OCI-LY3 (cell line): ENCODE data around the gene PEX26.

Source experiments
- H2AFZ ChIP-seq: fragments of 200-600, 300-600 bp; shearing (Covaris generic); 2 replicates; pipeline ENCODE4 v1.6.0; 2014; ENCODE audit warnings: antibody characterized with exemption, low read depth, low read length
- H3K27ac ChIP-seq: fragments of 200-600, 300-600 bp; sonication (generic); 2 replicates; pipeline ENCODE4 v1.5.1; 2014; ENCODE audit warnings: mild to moderate bottlenecking, low read length, moderate library complexity, mixed read lengths
- H3K27me3 ChIP-seq: fragments of 200-600, 300-600 bp; sonication (generic); 2 replicates; pipeline ENCODE4 v1.6.1; 2014; ENCODE audit warnings: low read depth, low read length, mixed read lengths
- H3K36me3 ChIP-seq: fragments of 200-600, 300-600 bp; sonication (generic); replicated peaks from 2 replicates; pipeline ENCODE3; 2014; ENCODE audit warnings: low read depth, low read length, mixed read lengths
- H3K4me1 ChIP-seq: fragments of 300-600, 200-600 bp; sonication (generic); 2 replicates; pipeline ENCODE4 v1.6.1; 2014; ENCODE audit warnings: low read length, mixed read lengths
- H3K4me2 ChIP-seq: fragments of 200-600, 300-600 bp; sonication (generic); 2 replicates; pipeline ENCODE4 v1.6.1; 2014; ENCODE audit warnings: low read length, mixed read lengths
- H3K4me3 ChIP-seq: fragments of 300-600, 200-600 bp; sonication (generic); 2 replicates; pipeline ENCODE4 v1.5.1; 2014; ENCODE audit warnings: antibody characterized with exemption, mild to moderate bottlenecking, low read length, moderate library complexity
- H3K79me2 ChIP-seq: fragments of 300-600, 200-600 bp; shearing (Covaris generic); 2 replicates; pipeline ENCODE4 v1.6.1; 2014; ENCODE audit warnings: mild to moderate bottlenecking, low read length, mixed read lengths
- H3K9ac ChIP-seq: fragments of 300-600, 200-600 bp; shearing (Covaris generic); 2 replicates; pipeline ENCODE4 v1.6.0; 2014; ENCODE audit warnings: mild to moderate bottlenecking, low read length, moderate library complexity
- H3K9me3 ChIP-seq: fragments of 200-600, 300-600 bp; shearing (Covaris generic); 2 replicates; pipeline ENCODE4 v1.6.1; 2014; ENCODE audit warnings: low read length, mixed read lengths; ENCODE audit not compliant: insufficient read depth
- H4K20me1 ChIP-seq: fragments of 200-600, 300-600 bp; sonication (generic); 2 replicates; pipeline ENCODE4 v1.6.1; 2016; ENCODE audit warnings: low read length, mixed read lengths; ENCODE audit not compliant: insufficient read depth
- EZH2phosphoT487 ChIP-seq: fragments of 200-600 bp; shearing (Covaris generic); IDR thresholded peaks from 2 replicates; pipeline ENCODE4 v1.6.1; 2018; ENCODE audit warnings: antibody characterized with exemption, mixed run types, low read depth
- TF ChIP-seq, protein P1 (sequence below): fragments of 200-600, 300-600 bp; sonication (generic); IDR thresholded peaks from 2 replicates; pipeline ENCODE4 v1.5.1; 2014; ENCODE audit warnings: antibody characterized with exemption, low read length, low read depth

PEX26 gene

GRCh38 chr22:18108187-18108586, 30.4 kb downstream of the PEX26 start:
- Histone ChIP-seq H3K4me2 (no peak overlapping the region), H3K36me3 (peaks cover 27% of the 10 kb centered on the region), H3K4me3 (no peak overlapping the region), H3K9ac (no peak overlapping the region), H3K79me2 (no peaks in the 10 kb centered on the region), H2AFZ (no peak overlapping the region), H3K27me3 (0 out of 2 replicates have a peak, but pooled peaks cover 7% of the 10 kb centered on the region), H3K27ac (no peak overlapping the region), H3K4me1 (peaks cover 19% of the 10 kb centered on the region), H3K9me3 (peaks cover 29% of the 10 kb centered on the region), H4K20me1 (no peaks in the 10 kb centered on the region)
- TF ChIP-seq, protein P1, sequence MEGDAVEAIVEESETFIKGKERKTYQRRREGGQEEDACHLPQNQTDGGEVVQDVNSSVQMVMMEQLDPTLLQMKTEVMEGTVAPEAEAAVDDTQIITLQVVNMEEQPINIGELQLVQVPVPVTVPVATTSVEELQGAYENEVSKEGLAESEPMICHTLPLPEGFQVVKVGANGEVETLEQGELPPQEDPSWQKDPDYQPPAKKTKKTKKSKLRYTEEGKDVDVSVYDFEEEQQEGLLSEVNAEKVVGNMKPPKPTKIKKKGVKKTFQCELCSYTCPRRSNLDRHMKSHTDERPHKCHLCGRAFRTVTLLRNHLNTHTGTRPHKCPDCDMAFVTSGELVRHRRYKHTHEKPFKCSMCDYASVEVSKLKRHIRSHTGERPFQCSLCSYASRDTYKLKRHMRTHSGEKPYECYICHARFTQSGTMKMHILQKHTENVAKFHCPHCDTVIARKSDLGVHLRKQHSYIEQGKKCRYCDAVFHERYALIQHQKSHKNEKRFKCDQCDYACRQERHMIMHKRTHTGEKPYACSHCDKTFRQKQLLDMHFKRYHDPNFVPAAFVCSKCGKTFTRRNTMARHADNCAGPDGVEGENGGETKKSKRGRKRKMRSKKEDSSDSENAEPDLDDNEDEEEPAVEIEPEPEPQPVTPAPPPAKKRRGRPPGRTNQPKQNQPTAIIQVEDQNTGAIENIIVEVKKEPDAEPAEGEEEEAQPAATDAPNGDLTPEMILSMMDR: no peak
- no peak for TF ChIP-seq EZH2phosphoT487

- no peaks in the 10 kb centered on the region for H4K20me1 ChIP-seq
- 0 out of 2 replicates have a peak, but pooled peaks cover 7% of the 10 kb centered on the region for H3K27me3 ChIP-seq
- H3K27ac ChIP-seq: no peak overlapping the region
- H2AFZ ChIP-seq: no peak overlapping the region
- no peak overlapping the region for H3K9ac ChIP-seq
- TF ChIP-seq, protein P1: no peak
- no peak for TF ChIP-seq EZH2phosphoT487
- H3K4me3 ChIP-seq: no peak overlapping the region
- peaks cover 5% of the 10 kb centered on the region for H3K4me1 ChIP-seq
- H3K36me3 ChIP-seq: peaks cover 20% of the 10 kb centered on the region
- no peaks in the 10 kb centered on the region for H3K79me2 ChIP-seq
- H3K9me3 ChIP-seq: peaks cover 26% of the 10 kb centered on the region
- no peak overlapping the region for H3K4me2 ChIP-seq
These were observed 31.8 kb downstream of the PEX26 start for GRCh38 chr22:18109410-18110193.

DNA sequence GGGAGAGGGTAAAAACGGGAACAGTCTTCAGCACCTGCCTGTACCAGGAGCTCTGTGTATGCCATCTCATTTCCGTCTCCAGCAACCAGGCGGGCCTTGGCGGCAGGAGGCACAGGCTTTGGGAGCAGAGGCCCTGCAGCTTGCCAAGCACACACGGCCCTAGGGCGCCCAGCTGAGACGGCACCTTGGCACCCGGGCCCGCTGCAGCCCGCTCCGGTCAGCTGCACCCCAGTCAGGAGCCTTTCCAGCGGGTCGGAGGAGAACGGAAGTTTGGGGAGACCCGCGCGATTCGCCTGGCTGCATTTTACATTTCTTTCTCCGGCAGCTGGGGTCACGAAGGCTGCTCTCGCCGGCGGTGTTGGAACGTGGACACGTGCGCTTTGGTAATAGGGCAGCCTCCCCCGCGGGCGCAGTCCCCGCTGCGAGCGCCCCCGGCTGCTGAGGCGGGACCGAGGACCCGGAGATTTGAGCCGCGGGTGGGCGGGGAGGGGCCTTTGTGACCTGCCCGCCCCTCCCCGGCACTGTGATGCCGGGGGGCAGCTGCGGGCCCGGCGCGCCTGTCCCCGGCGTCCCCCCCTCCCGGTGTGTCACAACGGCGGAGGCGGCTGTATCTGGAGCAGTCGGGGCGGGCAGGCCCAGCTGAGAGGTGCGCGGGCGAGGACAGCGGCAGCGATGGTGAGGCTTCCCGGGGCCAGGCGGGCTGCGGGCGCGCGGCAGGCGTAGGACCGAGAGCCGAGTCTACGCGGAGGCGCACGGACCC, 32.6 kb downstream of the PEX26 start, which contains the start of gene TUBA8:
Gene TUBA8, plus strand, starts transcription at position 616 of the 760 bp plus-strand sequence. Its CDS starts 57 bp downstream, at position 673.
- no peak within 1 kb of the TSS for H2AFZ ChIP-seq
- no peak within 1 kb of the TSS for H3K27ac ChIP-seq
- no peaks in the 10 kb centered on the region for H3K4me1 ChIP-seq
- H3K79me2 ChIP-seq: no peaks in the 10 kb centered on the region
- H3K4me2 ChIP-seq: no peak within 1 kb of the TSS
- no peak for TF ChIP-seq EZH2phosphoT487
- TF ChIP-seq, protein P1: no peak
- H3K36me3 ChIP-seq: peaks cover 13% of the 10 kb centered on the region
- 0 out of 2 replicates have a peak, but pooled peaks cover 7% of the 10 kb centered on the region for H3K27me3 ChIP-seq
- no peak within 1 kb of the TSS for H3K4me3 ChIP-seq
- peaks cover 19% of the 10 kb centered on the region; the same call in 1 of the 2 replicates for H3K9me3 ChIP-seq
- H3K9ac ChIP-seq: no peak within 1 kb of the TSS
- no peaks in the 10 kb centered on the region for H4K20me1 ChIP-seq
